GM18870 (cell line): ENCODE data around the gene CCNYL1.
A peak's percentile ranks its signal among the peaks of the same experiment; 100 is the strongest.
"Not testable (repeated sequence)": the region's sequence is repeated elsewhere in the genome, so short reads cannot be mapped to it uniquely, and the experiment has no call there.

Source experiments
- ATAC-seq: cut with Tn5 transposase; IDR thresholded peaks from one replicate; pipeline ENCODE4 v1.9.1; 2021; ENCODE audit warnings: moderate library complexity; ENCODE audit not compliant: unreplicated experiment

CCNYL1 gene

DNA sequence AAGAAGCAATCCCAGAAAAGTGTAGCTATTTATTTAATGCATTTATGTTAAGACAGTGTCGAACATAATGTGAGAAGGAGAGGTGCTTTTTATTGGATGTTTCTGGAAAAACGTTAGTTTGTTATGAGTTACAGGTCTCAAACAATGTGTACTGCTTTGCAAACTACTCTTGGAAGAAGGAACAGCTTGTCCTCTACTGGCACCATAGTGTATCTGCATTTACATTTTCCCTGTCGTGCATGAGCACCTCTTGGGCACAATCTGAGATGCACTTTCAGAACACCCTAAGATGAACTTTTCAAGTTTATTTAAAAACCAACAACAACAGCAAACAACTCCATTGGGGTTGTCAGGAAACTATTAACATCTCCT lies 22.8 kb downstream of the CCNYL1 start:
- no peak for ATAC-seq

DNA sequence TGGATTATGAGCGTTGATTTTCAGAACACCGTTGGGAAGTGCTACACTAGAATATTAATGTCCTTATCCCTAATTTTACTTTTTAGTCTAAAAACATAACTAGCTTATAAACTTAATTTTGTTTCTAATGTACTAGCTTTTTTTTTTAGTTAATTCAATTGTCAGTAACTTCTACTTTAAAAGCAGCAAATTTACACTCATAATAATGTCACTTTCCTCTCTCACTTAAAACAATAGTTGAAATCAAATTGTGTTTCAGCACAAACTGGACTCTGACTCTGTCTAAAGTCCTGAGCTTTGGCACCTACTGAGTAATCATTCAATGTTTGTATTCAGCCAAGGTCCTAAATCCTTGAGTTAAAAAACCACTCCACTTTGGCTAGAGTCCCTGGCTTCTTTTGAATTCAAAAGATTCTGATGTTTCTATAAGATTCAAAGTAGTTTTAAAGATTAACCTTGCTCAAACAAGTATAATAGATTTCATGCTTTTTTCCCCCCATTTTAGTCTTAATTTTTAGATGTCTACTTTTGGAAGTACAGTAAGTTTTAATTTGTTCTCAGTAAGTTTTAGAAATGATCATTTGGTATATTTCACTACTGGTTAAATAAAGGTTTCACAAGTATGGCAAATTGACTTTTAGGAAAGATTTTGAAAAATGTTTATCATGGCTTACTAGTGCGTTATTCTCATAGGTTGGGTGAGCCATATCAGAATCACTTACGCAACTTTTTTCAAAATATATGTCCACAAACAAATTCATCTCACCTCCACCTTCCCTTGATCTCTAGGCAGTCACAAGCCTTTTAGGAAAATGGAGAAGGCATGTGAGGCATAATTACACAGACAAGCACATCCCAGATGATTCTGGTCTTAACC lies 23.4 kb downstream of the CCNYL1 start:
- no peak for ATAC-seq

DNA sequence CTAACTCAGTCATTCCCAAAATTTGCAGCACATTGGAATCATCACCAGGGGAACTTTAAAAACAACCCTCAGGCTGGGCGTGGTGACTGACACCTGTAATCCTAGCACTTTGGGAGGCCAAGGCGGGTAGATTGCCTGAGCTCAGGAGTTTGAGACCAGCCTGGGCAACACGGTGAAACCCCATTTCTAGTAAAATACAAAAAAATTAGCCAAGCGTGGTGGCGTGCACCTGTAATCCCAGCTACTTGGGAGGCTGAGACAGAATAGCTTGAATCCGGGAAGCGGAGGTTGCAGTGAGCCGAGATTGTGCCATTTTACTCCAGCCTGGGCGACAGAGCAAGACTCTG lies 24.0 kb downstream of the CCNYL1 start:
- not testable (repeated sequence) for ATAC-seq

DNA sequence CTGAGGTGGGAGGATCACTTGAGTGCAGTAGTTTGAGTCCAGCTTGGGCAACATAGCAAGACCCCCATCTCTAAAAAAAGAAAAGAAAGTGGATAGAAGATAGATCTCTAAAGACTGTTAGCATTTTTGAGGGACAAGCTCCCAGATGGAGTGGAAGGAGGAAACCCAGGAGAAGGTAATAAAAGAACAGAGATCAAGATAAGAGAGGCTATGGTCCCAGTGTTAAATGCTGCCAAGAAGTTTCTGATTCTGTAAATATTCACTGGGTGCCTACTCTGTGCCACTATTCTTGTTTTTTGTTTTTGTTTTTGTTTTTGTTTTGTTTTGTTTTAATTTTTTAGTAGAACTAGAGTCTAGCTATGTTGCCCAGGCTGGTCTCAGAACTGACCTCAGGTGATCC lies 32.1 kb downstream of the CCNYL1 start:
- ATAC-seq: no peak

DNA sequence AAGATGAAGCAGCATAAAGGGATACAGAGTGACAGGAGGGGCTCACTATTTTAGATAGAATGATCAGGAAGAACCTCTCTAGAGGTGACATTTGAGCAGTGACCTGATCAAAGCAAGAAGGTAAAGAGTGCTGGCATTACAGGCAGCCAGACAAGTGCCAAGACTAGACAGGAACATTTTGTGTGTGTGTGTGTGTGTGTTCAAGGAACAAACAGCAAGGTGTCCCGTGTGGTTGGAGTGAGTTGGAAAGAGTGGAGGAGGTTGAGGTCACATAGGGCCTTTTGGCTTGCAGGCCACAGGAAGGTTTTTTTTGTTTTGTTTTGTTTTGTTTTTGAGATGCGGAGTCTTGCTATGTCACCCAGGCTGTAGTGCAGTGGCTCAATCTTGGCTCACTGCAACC lies 32.6 kb downstream of the CCNYL1 start:
- ATAC-seq: no peak

DNA sequence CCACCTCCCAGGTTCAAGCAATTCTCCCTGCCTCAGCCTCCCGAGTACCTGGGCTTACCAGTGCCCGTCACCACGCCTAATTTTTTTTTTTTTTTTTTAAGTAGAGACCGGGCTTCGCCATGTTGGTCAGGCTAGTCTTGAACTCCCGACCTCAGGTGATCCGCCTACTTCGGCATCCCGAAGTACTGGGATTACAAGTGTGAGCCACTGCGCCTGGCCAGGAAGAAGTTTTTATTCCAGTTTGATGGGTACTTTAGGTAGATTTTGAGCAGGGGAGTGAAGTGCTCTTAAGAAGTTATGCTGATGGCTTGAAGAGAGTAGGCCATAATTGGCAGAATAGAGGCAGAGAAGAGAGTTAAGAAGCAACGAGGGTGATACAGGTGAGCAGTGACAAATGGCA lies 33.0 kb downstream of the CCNYL1 start:
- ATAC-seq: no peak

DNA sequence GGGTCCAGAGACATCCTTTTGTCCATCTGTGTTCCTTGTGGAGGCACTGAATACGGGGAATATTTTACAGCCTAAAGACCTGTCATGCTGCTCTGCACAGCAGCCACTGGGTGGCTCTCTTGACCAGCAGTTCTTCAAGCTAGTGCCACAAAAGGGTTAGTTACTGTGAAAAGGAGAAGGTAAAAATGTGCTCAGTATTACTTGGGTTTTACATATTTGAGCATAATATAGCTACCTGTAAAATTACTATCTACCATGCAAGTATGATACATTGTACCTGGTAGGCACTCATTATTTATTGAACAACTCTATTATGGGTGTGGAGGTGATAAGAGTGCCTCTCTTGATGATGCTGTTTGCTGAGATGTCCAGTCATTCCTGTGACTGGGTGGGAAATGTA lies 34.7 kb downstream of the CCNYL1 start:
- ATAC-seq: peak; percentile 79

DNA sequence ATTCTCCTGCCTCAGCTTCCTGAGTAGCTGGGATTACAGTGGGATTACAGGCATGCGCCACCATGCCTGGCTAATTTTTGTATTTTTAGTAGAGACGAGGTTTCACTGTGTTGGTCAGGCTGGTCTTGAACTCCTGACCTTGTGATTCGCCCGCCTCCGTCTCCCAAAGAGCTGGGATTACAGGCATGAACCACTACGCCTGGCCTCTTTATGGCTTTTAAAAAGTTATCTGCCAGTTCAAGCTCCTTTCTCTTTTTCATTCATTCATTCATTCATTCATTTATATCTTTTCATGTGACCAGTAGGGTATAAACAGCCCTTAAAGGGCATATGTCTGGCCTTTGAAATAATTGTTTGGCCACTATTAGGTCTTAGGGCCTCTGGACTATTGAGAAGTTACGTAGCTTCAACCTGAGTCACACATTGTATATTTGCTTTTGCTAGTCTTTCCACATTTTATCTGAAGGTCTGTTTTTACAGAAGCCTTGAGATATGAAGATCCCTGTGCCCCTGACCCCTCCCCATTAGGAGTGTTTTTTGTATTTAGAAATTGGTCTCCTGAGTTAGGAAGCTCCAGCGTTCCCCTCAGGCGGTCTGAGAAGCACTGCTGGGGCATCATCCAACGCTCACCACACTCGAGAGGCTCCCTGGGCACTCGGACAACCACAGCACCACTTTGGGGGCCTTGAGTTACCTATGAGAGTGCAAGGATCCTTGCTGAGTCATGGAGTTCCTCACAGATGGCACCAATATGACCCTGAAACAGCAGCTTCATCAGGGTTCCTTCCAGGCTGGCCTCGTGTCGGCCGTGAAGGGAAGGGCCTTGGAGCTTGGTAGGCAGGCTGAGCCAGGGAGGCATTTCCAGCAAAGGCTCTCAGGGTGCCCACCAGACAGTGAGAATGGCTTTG lies 36.5 kb downstream of the CCNYL1 start:
- no peak for ATAC-seq

DNA sequence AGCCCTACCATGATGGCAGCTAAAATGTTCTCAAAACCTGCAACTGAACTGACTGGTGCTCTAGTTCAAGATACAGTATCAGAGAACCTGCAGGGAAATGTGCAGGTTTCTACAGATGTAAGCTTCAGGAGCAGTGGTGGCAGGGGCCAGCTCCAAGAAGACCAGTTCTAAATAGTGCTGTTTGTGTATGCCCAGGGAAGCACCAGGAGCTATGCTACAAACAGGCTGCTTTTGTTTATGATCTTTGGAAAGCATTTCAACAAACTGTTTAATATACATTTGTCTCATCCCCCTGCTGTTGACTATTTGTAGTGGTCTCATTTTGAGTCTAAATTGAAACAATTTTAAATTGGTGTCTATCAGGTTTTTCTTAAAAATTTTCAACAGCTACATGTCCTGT lies 37.6 kb downstream of the CCNYL1 start:
- ATAC-seq: no peak

DNA sequence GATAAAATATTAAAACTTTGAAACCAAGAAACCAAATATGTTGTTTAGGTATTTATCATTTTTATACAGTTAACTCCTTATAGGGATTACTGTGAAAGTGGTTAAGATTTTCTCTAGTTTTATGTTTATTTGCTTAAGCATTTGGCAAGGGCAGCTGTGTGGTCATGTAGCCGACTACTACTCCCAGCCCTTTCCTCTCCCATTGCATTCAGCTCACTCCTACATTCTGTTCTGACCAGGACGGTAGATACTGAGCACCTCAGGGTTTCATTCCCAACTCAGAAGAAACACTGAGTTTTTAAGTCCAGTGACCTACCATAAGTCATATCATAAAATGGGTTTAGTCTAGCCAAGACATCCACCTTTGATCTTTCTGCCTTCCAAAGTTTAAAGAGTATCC lies 38.4 kb downstream of the CCNYL1 start:
- ATAC-seq: no peak

DNA sequence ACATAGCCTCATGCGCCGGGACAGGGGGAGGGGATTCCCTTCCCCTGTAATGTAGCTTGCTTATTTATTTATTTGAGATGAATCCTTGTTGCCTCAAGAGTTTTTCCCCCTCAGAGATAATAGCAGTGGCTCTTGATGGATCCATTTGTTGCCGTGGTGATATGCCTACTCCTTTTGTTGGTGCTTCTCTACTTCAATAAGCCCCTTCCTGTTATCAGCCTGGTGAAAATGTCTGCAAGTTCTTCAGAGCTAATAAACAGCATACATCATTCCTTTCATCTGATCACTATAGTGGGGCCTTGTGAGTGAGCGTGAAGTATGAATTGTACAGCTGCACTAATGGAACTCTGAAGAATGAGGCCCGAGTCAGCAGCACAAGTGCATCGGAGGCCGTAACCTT lies 38.9 kb downstream of the CCNYL1 start:
- no peak for ATAC-seq

DNA sequence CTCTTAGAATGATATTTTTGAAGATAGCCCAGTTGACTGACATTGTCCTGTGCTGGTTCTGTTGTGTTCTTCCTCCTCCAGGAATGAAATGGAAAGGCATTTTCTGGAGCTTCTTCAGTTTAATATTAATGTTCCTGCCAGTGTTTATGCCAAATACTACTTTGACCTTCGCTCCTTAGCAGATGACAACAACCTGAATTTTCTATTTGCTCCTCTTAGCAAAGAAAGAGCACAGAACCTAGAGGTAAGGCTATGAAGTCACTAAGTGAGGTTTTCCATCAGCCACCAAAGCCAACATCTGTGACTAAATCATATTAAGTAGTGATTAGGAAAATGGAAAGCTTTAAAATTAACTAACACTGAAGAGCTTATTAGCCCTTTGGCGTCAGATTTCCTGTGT lies 39.4 kb downstream of the CCNYL1 start:
- ATAC-seq: no peak

DNA sequence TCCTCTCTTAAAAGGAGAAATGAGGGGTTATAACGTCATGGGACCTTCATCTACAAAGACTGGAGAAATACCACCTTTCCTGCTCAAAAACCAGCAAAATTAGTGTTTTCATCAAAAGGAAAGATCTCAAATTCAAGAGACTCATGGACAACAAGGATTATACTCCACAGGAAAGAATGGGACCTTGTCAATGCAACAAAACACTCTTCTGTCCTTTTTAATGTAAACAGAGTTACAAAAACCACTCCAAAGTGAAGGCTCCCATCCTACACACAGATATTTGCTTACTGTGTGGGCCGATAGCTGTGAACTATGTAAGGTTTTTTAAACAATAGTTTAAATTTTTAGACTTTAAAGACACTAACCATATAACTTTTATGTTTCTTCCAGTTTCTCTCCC lies 42.2 kb downstream of the CCNYL1 start:
- ATAC-seq: not testable (repeated sequence)

DNA sequence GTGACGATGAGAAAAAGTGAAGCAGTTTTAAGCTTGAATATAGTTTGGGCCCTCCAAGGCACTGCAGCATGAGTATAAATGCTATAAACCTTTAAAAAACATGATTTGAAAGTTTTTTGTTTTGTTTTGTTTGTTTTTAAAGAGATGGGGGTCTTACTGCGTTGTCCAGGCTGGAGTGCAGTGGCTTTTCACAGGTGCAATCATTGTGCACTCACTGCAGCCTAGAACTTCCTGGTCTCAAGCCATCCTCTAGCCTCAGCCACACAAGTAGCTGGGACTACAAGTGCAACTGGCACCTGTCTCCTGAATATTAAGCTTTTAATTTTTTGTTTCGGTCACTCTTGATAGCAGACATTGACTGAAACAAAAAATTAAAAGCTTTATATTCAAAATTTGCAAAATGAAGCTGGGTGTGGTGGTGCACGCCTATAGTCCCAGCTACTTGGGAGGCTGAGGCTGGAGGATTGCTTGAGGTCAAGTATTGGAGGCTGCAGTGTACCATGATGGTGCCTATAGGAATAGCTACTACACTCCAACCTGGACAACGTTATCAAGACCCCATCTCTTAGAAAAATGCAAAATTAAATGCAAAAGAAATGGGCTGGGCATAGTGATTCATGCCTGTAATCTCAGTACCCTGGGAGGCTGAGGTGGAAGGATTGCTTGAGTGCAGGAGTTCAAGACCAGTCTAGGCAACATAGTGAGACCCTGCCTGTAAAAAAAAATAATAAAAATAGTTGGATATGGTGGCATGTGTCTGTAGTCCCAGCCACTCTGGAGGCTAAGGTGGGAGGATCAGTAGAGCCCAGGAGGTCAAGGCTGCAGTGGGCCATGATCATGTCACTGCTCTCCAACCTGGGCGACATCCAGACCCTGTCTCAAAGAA lies 43.3 kb downstream of the CCNYL1 start:
- ATAC-seq: no peak

DNA sequence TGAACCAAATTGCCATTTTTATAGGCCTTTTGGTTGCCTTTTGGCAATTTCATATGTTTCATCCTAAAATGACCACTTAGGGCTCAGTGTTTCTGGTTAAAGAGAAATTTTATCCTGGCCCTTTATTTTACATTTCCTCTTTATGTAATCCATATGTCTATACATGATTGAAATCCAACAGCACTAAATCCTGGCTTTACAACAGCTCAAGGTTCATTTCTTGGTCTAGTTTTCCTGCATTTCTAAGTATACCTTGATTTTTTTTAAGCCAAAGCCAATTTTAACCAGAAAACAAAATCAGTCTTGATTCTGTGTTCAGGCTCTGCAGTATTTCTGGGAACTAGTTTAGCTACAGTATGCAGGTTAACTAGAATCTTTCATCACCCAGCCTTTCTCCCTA lies 46.6 kb downstream of the CCNYL1 start:
- ATAC-seq: no peak

DNA sequence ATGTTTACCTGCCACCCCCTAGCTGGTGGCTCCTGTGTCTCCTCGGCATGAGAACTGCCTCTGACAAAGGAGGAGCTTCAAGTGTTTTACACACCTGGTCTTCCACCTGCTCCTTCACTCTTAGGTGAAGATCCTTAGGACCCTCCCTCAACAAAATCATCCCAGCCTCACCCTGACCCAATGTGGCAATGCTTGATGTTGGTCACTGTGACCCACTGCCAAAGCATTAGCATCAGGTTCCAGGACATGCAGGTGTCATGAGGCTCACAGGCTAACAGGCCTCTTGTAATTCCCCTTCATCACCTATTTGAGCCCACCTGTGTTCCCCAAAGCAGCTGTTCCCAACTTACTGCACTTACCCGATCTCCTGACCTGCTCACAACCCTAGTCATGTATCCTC lies 48.5 kb downstream of the CCNYL1 start:
- ATAC-seq: no peak

DNA sequence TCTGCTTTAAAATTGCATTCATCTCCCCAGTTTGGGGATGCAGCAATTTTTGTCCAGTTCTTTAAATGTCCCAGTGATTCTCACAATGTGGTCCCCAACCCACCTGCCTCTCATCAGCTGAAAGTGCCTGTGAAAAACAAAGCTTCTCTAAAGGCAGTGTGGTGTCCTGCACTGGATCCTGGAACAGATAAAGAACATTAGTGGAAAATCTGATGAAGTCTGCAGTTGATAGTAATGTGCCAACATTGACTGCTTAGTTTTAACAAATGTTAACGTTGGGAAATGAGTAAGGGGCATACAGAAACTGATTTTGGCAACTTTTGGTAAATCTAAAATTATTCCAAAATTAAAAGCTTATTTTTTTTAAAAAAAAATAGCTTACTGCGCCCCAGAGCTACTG lies 49.0 kb downstream of the CCNYL1 start:
- ATAC-seq: no peak

DNA sequence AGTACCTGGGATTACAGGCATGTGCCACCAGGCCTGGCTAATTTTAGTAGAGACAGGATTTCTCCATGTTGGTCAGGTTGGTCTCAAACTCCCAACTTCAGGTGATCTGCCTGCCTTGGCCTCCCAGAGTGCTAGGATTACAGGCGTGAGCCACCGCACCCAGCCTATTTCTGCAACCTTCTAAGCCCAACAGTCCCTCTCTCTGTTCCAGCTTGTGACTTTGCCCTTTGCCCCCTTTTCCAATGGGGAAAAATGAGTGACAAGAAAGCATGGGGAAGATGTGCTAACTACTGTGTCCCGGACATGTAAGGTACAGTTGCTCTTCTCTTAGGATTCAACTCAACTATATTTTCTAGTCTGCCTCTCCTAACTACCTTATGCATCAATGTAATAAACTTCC lies 50.0 kb downstream of the CCNYL1 start:
- ATAC-seq: not testable (repeated sequence)

DNA sequence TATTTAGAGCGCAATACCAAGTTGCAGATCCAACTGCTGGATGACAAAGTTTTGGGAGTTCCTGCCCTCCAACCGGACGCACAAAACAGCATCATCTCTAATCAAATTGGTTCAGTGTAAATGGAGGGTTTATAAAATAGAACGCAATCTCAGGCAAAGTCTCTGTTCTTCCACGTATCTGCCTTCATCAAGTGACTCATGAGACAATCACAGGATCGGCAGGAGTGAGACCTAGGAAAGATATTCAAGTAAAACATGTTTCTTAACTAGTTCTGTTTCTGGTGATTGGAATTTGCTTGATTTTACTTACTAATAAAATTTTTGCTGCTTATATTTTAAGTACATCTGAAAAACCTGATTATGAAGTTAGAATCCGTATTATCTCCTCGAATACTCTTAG lies 50.7 kb downstream of the CCNYL1 start:
- ATAC-seq: no peak

DNA sequence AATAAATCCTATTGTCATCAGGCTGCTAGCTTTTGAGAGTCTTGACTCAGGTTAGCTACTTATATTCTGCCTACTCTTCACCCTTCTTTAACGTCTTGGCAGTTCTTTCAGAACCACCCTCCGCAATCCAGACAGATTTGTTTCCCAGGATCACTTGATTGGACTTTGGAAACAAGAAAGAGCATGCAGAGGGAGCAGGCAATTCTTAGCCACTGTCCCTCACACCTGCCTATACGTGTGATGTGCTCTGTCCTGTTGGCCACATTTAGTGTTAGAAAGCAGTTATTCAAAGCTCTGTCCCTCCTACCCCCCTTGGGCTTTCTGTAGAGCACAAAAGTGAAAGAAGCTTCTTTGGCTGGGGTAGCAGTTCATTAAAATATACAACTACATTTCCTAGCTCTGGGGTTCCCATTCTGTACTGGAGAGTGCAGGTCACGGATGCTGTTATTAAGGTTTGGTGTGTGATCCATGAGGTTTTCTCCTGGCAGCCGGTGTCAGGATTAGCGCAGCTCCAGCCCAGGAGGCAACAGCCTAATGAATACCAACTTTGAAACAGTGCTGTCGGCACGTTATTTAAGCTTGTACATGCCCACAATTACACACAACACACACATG lies 52.0 kb downstream of the CCNYL1 start:
- ATAC-seq: no peak

DNA sequence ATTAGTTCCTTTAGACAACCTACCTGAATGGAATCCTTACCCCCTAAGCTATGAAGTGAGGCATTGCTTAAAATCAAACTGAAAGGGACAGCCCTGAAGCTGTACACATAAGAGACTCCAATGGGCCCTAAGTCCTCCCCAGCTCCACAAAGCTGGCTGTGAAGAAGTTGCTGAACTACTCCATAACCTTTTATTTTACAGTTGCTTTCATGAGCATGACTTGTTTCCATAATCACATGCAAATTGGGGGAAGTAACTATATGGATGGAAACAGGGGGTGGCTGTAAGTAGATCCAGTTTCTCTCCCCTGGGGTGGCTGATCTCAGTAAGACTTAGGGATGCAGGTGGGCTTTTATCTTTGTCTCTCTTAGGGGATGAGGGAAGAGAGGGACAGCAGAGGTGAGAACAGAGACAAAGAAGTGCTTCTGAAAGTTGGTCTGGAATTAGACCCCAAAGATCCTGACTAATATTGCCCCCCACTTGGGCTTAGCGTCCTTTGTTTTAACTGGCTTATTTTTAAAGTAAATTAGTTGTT lies 52.7 kb downstream of the CCNYL1 start:
- ATAC-seq: no peak
